GM13976 (cell line): ENCODE results near the gene CRIP2.

Experiments used
- DNase-seq: peaks from one replicate; pipeline ENCODE4 v3.0.0; 2012; ENCODE audit warnings: low spot score
- CTCF ChIP-seq: IDR thresholded peaks from 2 replicates; pipeline ENCODE4 v1.5.1; 2012; ENCODE audit warnings: borderline replicate concordance, mild to moderate bottlenecking; ENCODE audit not compliant: insufficient read depth; ENCODE audit errors: extremely low read depth, missing control alignments, control extremely low read depth
- in situ Hi-C: fragments of 300-500 bp; cut with MboI; formaldehyde crosslinking; loops from one replicate; pipeline ENCODE4 v1.12.0; 2022; ENCODE audit warnings: low sequenced_read_pairs, mixed read lengths, inconsistent platforms; ENCODE audit not compliant: unreplicated experiment

Gene CRIP2

GRCh38 chr14:105460116-105460515 lies 14.5 kb upstream of the CRIP2 start:
- no peak for DNase-seq
- in situ Hi-C loops: no loop called here
- no peak for TF ChIP-seq CTCF

GRCh38 chr14:105460616-105461015 lies 14.0 kb upstream of the CRIP2 start:
- DNase-seq: no peak
- in situ Hi-C loops: no loop called here
- TF ChIP-seq CTCF: no peak

- in situ Hi-C loops: no loop called here
Measured at GRCh38 chr14:105461903-105462302, 12.7 kb upstream of the CRIP2 start.

GRCh38 chr14:105464501-105464900 lies 10.1 kb upstream of the CRIP2 start:
- in situ Hi-C loops: no loop called here
- DNase-seq: no peak
- no peak for TF ChIP-seq CTCF

More at GRCh38 chr14:105461903-105462302, 12.7 kb upstream of the CRIP2 start:
- TF ChIP-seq CTCF: no peak
- no peak for DNase-seq

- in situ Hi-C loops: no loop called here
- no peak for TF ChIP-seq CTCF
- DNase-seq: no peak
Measured at GRCh38 chr14:105465209-105466031, 9.2 kb upstream of the CRIP2 start.

- TF ChIP-seq CTCF: no peak
- in situ Hi-C loops: no loop called here
- DNase-seq: no peak
Measured at GRCh38 chr14:105466531-105467248, 7.9 kb upstream of the CRIP2 start.
